22Rv1 (cell line): ENCODE data around the gene AGL.

Source experiments
- CTCF ChIP-seq: fragments of 450-650 bp; IDR thresholded peaks from 2 replicates; pipeline ENCODE4 v1.5.1; 2017; ENCODE audit warnings: mild to moderate bottlenecking
- ZFX ChIP-seq: fragments of 450-650 bp; IDR thresholded peaks from 2 replicates; pipeline ENCODE4 v1.6.1; 2017; ENCODE audit warnings: antibody characterized with exemption, borderline replicate concordance

GRCh38 chr1:99827970-99828369, 22.2 kb upstream of the AGL start:
- TF ChIP-seq CTCF (no peak), ZFX (no peak)
